Smooth muscle cell (in vitro differentiated cells): ENCODE measurements around the gene CTCFL. TPM values are rescaled to one million over a fixed set of nuclear protein-coding genes. Genes with fewer than 3 reads are reported as not detected.

Experiments
- DNase-seq: peaks from one replicate; lab custom pipeline; 2025; ENCODE audit not compliant: unreplicated experiment; lab: John Stamatoyannopoulos, UW
- H2AFZ ChIP-seq: fragments of 200-600 bp; sonication (generic); 2 replicates; pipeline ENCODE4 v1.6.0; 2016; ENCODE audit warnings: antibody characterized with exemption, low read depth, mild to moderate bottlenecking
- H3F3A ChIP-seq: fragments of 200-600 bp; sonication (generic); 2 replicates; pipeline ENCODE4 v1.6.0; 2017; ENCODE audit warnings: antibody characterized with exemption, low read depth
- H3K27ac ChIP-seq: fragments of 200-600 bp; sonication (generic); 2 replicates; pipeline ENCODE4 v1.5.1; 2016; ENCODE audit warnings: low read depth, mild to moderate bottlenecking
- H3K27me3 ChIP-seq: fragments of 200-600 bp; sonication (generic); 2 replicates; pipeline ENCODE4 v1.6.1; 2016; ENCODE audit warnings: low read depth, mild to moderate bottlenecking
- H3K36me3 ChIP-seq: fragments of 200-600 bp; sonication (generic); 2 replicates; pipeline ENCODE4 v1.5.1; 2016; ENCODE audit warnings: low read depth
- H3K4me1 ChIP-seq: fragments of 200-600 bp; sonication (generic); 2 replicates; pipeline ENCODE4 v1.5.1; 2016; ENCODE audit warnings: low read depth
- H3K4me2 ChIP-seq: fragments of 200-600 bp; sonication (generic); 2 replicates; pipeline ENCODE4 v1.6.0; 2016; ENCODE audit warnings: mild to moderate bottlenecking
- H3K4me3 ChIP-seq: fragments of 200-600 bp; sonication (generic); 2 replicates; pipeline ENCODE4 v1.5.1; 2016; ENCODE audit warnings: mild to moderate bottlenecking
- H3K79me2 ChIP-seq: fragments of 200-600 bp; sonication (generic); 2 replicates; pipeline ENCODE4 v1.6.0; 2016; ENCODE audit warnings: low read depth, mild to moderate bottlenecking
- H3K9ac ChIP-seq: fragments of 200-600 bp; sonication (generic); 2 replicates; pipeline ENCODE4 v1.6.0; 2016; ENCODE audit warnings: low read depth
- H3K9me3 ChIP-seq: fragments of 200-600 bp; sonication (generic); replicated peaks from 2 replicates; pipeline ENCODE4 v1.5.1; 2016; ENCODE audit warnings: low read depth
- H4K20me1 ChIP-seq: fragments of 200-600 bp; sonication (generic); 2 replicates; pipeline ENCODE4 v1.6.0; 2016; ENCODE audit warnings: low read depth
- CTCF ChIP-seq: fragments of 200-600 bp; sonication (generic); IDR thresholded peaks from 2 replicates; pipeline ENCODE4 v1.5.1; 2017; ENCODE audit warnings: borderline replicate concordance, mild to moderate bottlenecking, antibody characterized with exemption; ENCODE audit not compliant: insufficient read depth, poor library complexity, severe bottlenecking
- WGBS: methylation state at CpG from one replicate; pipeline ENCODE4 v1.1.7; 2016; ENCODE audit warnings: low lambda C conversion rate; 5-methylcytosine and 5-hydroxymethylcytosine counted together
- polyA plus RNA-seq: library from polyadenylated mRNA; unstranded; fragments of >200 nt; fragmentation: Nextera tagmentation; extraction: Ambion mirVana; gene quantifications from 2 replicates; pipeline ENCODE4 v1.2.1, GENCODE V29; 2016
- total RNA-seq: library from RNA; depleted of rRNA; stranded (reverse); fragments of >200 nt; gene quantifications from 2 replicates; pipeline ENCODE4 v1.2.3, GENCODE V29; 2014

CTCFL gene
- total and polyA plus RNA-seq, 2 experiments from 2014 or later, result not detected

DNA sequence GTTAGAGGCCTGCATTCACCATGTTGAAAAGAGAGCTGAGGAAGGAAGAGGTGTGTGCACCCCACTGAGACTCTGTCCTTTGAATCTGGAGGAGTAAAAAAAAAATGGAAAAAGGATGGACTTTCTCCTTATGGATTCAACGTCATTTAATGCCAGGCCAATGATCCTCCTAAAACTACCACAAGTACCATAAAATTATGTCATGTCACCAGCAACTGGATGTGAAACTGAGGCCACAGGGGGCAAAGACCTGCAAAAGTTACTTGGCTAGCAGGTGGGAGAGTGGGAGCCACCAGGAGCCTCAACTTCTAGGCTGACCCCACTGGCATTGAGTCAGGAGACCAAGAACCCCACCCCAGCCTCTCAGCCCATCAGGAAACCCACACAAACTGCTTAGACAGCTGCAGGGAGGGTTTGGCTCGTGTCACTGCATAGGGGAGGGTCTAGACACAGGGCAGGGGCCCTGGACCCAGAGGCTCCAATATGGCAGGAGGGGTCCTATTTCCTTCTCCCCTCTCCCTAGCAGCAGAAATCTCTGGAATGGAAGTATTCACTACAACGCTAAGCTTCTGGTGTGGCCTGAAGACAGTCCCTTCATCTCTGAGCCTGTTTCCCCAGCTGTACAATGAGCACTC lies 47.0 kb upstream of the CTCFL start:
- Histone ChIP-seq H3K27me3 (peaks cover 46% of the 10 kb centered on the region), H3K36me3 (no peaks in the 10 kb centered on the region), H2AFZ (no peak overlapping the region), H3K4me1 (peaks cover 5% of the 10 kb centered on the region), H3F3A (no peaks in the 10 kb centered on the region), H3K4me3 (no peak overlapping the region), H4K20me1 (no peaks in the 10 kb centered on the region), H3K27ac (no peak overlapping the region), H3K4me2 (no peak overlapping the region), H3K9me3 (no peaks in the 10 kb centered on the region), H3K9ac (no peak overlapping the region), H3K79me2 (no peaks in the 10 kb centered on the region)
- no peak for DNase-seq
- 96% methylated on average over 3 of the region's 3 CpGs for WGBS
- TF ChIP-seq CTCF, result no peak

DNA sequence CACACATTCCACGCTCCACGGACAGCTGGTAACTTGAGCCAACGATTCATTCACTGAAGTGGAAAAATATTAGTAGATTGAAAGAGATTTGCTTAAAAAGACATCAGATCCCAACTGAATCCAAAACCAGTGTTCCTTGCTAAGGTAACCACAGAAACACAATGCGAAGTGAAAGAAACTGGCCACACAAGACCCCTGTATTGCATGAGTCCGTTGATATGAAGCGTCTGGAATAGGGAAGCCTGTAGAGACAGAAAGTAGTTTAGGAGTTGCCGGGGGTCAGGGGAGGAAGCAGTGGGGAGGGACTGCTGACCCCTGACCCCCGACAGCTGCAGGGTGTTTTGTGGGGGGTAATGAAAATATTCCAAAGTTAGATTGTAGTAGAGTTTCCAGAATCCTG lies 46.0 kb upstream of the CTCFL start:
- no peak overlapping the region for H3K9ac ChIP-seq
- peaks cover 36% of the 10 kb centered on the region for H3K27me3 ChIP-seq
- H3K36me3 ChIP-seq, result no peaks in the 10 kb centered on the region
- no peaks in the 10 kb centered on the region for H3K9me3 ChIP-seq
- no peak for TF ChIP-seq CTCF
- H3K79me2 ChIP-seq, result no peaks in the 10 kb centered on the region
- WGBS, result 80% methylated on average over 8 of the region's 8 CpGs
- no peak overlapping the region for H3K4me2 ChIP-seq
- H3K27ac ChIP-seq, result no peak overlapping the region
- H3K4me1 ChIP-seq, result no peaks in the 10 kb centered on the region
- H2AFZ ChIP-seq, result no peak overlapping the region
- DNase-seq, result no peak
- no peaks in the 10 kb centered on the region for H4K20me1 ChIP-seq
- no peak overlapping the region for H3K4me3 ChIP-seq
- H3F3A ChIP-seq, result no peaks in the 10 kb centered on the region

DNA sequence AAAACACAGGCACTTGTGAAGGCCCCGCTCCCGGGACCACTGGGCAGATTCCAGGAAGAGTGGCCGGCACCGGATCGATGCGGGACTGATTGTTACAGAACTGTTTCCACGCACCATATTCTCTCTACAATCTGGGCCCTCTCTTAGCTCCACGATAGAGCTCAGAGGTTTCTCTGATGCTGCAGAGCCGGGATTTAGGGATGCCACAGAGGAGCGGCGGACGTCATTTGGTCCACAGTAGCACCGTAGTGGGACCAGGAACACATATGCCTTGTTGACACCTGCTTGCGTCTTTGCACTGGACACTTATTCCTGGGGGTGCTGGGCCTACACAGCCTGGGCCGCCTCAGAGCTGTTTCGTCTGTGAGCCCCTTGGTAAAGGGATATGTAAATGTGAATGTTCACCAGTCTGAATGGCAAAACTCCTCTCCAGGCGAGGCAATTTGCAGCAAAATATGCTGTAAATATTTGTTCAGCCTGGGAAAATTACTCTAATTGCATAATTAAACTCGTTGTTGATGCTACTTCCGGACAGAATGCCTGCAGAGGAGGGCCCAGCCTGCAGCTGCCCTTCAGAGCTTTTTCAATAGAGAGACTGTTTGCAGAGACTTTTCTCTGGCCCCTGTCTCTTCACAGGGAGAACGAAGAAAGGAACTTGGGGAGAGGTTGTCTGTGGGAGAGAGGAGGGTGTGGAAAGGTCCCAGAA lies 45.4 kb upstream of the CTCFL start:
- Histone ChIP-seq H3F3A (no peaks in the 10 kb centered on the region), H4K20me1 (no peaks in the 10 kb centered on the region), H3K4me3 (no peak overlapping the region), H3K4me1 (no peaks in the 10 kb centered on the region), H3K36me3 (no peaks in the 10 kb centered on the region), H3K4me2 (no peak overlapping the region), H3K9me3 (no peaks in the 10 kb centered on the region), H3K27ac (no peak overlapping the region), H3K79me2 (no peaks in the 10 kb centered on the region), H2AFZ (no peak overlapping the region), H3K9ac (no peak overlapping the region), H3K27me3 (peaks cover 31% of the 10 kb centered on the region)
- 90% methylated on average over 20 of the region's 20 CpGs for WGBS
- no peak for TF ChIP-seq CTCF
- no peak for DNase-seq
